Measurements from ENCODE around the gene TBC1D22A. TPM values are rescaled to one million over a fixed set of nuclear protein-coding genes. Genes with fewer than 3 reads are reported as not detected.
A peak's percentile ranks its signal among the peaks of the same experiment; 100 is the strongest.

Gene TBC1D22A
- total RNA-seq, 1 donor from 2014 or later, result 28.9 TPM

GRCh38 chr22:46849951-46850350 is 87.5 kb downstream of the TBC1D22A start:
- DNase-seq (ENCODE audit: extremely low spot score, unreplicated experiment), result peak; percentile 63
- Mint-ChIP-seq H3K27me3 (ENCODE audit: unreplicated experiment) (no peaks in the 10 kb centered on the region), H3K4me1 (ENCODE audit: unreplicated experiment) (peaks cover 17% of the 10 kb centered on the region), H3K4me3 (ENCODE audit: unreplicated experiment) (no peak overlapping the region), H3K27ac (ENCODE audit: unreplicated experiment) (no peak overlapping the region), H3K36me3 (ENCODE audit: unreplicated experiment) (peaks cover 12% of the 10 kb centered on the region), H3K9me3 (ENCODE audit: unreplicated experiment) (no peaks in the 10 kb centered on the region)
- no peak for TF ChIP-seq CTCF (IDR thresholded peaks at IDR 0.05)

DNA sequence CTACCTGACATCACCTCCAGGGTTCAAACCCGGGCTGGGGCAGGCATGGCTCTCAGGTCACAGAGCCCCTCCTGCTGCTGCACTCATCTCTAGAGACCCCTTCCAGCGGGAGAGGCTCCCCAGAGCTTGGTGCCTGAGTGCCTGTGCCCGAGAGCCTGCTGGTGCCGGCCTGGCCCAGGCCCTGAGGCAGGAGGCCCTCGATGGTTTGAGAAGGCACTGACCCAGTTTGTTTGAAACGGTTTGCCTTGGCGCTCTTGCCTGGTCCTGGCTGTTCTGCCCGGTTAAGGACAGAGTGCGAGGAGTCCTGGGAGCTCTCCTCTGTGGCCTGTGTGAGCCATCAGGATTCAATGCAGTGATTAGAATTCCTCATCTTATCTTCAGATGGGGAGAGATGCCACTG is 88.9 kb downstream of the TBC1D22A start:
- no peak overlapping the region for H3K27ac Mint-ChIP-seq (ENCODE audit: unreplicated experiment)
- peak; percentile 73 for DNase-seq (ENCODE audit: extremely low spot score, unreplicated experiment)
- H3K9me3 Mint-ChIP-seq (ENCODE audit: unreplicated experiment), result no peaks in the 10 kb centered on the region
- no peaks in the 10 kb centered on the region for H3K27me3 Mint-ChIP-seq (ENCODE audit: unreplicated experiment)
- no peak for TF ChIP-seq CTCF (IDR thresholded peaks at IDR 0.05)
- H3K36me3 Mint-ChIP-seq (ENCODE audit: unreplicated experiment), result peaks cover 12% of the 10 kb centered on the region
- no peak overlapping the region for H3K4me3 Mint-ChIP-seq (ENCODE audit: unreplicated experiment)
- peaks cover 3% of the 10 kb centered on the region for H3K4me1 Mint-ChIP-seq (ENCODE audit: unreplicated experiment)

DNA sequence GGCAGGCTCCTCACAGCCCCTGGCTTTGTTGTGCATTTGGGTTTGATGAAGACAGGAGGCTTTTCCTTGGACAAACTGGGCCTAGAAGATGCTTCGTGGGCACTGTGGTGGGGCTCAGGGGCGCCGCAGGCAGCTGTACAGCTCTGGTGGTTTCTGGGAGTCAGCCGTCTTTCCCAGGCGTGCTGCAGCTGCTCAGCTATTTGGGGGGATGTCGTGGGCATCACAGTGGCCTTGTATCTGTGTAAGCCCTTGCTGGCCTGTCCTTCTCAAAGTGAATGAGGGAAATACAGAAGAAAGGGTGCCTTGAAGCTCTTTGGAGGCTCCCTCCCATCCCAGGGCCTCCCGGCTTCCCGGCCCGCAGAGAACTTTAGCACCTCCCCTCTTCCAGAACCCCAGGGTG is 89.5 kb downstream of the TBC1D22A start:
- no peak for TF ChIP-seq CTCF (IDR thresholded peaks at IDR 0.05)
- Mint-ChIP-seq H3K4me1 (ENCODE audit: unreplicated experiment) (peaks cover 2% of the 10 kb centered on the region), H3K9me3 (ENCODE audit: unreplicated experiment) (no peaks in the 10 kb centered on the region), H3K36me3 (ENCODE audit: unreplicated experiment) (peaks cover 10% of the 10 kb centered on the region), H3K27ac (ENCODE audit: unreplicated experiment) (no peak overlapping the region), H3K27me3 (ENCODE audit: unreplicated experiment) (no peaks in the 10 kb centered on the region), H3K4me3 (ENCODE audit: unreplicated experiment) (no peak overlapping the region)
- peak; percentile 76 for DNase-seq (ENCODE audit: extremely low spot score, unreplicated experiment)

GRCh38 chr22:46852771-46853170 is 90.3 kb downstream of the TBC1D22A start:
- H3K4me3 Mint-ChIP-seq (ENCODE audit: unreplicated experiment), result no peak overlapping the region
- H3K27me3 Mint-ChIP-seq (ENCODE audit: unreplicated experiment), result no peaks in the 10 kb centered on the region
- H3K36me3 Mint-ChIP-seq (ENCODE audit: unreplicated experiment), result peaks cover 10% of the 10 kb centered on the region
- peaks cover 2% of the 10 kb centered on the region for H3K4me1 Mint-ChIP-seq (ENCODE audit: unreplicated experiment)
- no peaks in the 10 kb centered on the region for H3K9me3 Mint-ChIP-seq (ENCODE audit: unreplicated experiment)
- no peak for TF ChIP-seq CTCF (IDR thresholded peaks at IDR 0.05)
- no peak overlapping the region for H3K27ac Mint-ChIP-seq (ENCODE audit: unreplicated experiment)
- DNase-seq (ENCODE audit: extremely low spot score, unreplicated experiment), result no peak

GRCh38 chr22:46853191-46853590 is 90.7 kb downstream of the TBC1D22A start:
- H3K27me3 Mint-ChIP-seq (ENCODE audit: unreplicated experiment), result no peaks in the 10 kb centered on the region
- no peak for TF ChIP-seq CTCF (IDR thresholded peaks at IDR 0.05)
- no peak overlapping the region for H3K27ac Mint-ChIP-seq (ENCODE audit: unreplicated experiment)
- no peak for DNase-seq (ENCODE audit: extremely low spot score, unreplicated experiment)
- no peaks in the 10 kb centered on the region for H3K9me3 Mint-ChIP-seq (ENCODE audit: unreplicated experiment)
- H3K4me1 Mint-ChIP-seq (ENCODE audit: unreplicated experiment), result peaks cover 2% of the 10 kb centered on the region
- peaks cover 10% of the 10 kb centered on the region for H3K36me3 Mint-ChIP-seq (ENCODE audit: unreplicated experiment)
- H3K4me3 Mint-ChIP-seq (ENCODE audit: unreplicated experiment), result no peak overlapping the region

Data from osteocyte (in vitro differentiated cells).